ENCODE results near the gene ABCB8. TPM values are rescaled to one million over a fixed set of nuclear protein-coding genes. Genes with fewer than 3 reads are reported as not detected.
A peak's percentile ranks its signal among the peaks of the same experiment; 100 is the strongest.

The ABCB8 gene
- total RNA-seq = 10 to 100 TPM; 38.3 to 58.7 (median 42.5) TPM

DNA sequence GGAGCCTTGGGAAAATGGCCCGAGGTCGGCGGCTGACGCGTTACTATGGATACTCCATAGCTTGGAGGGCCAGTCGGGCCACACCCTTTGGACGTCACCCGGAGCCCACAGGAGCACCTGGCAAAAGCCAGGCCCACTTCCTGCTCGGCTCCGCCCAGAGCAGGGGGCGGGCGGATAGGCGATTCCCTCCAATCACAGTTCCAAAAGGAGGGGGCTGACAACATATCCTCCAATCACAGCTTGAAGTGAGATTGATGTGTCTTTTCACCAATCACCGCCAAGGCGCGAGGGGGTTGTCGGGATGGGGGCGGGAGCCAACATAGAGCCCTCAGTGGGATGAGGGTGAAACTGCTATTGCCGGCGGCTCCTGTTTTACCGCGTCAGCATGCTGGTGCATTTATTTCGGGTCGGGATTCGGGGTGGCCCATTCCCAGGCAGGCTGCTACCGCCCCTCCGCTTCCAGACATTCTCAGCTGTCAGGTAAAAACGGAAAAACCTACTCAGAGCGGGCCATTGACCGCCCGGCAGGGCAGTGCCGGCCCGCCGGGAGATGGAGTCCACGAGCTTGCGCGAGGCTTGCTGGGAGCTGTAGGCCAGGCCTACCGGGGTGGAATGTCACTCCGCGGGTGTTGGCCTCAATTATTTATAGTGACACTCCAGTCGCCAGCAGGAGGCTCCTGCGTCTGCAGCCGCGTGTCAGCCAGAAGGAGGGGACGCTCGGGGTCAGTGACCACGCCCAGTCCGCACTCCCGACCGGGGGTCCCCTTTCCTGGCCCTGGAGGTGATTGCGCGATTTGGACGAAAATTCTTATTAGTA lies at the start of gene ABCB8:
Gene ABCB8, plus strand, starts transcription at position 320 of the 817 bp plus-strand sequence. Its CDS starts 66 bp downstream, at position 386.
- DNase-seq (peak; percentile 95 to 99), ATAC-seq (ENCODE audit: low FRiP score in 2 of 2) (peak; percentile 96 to 99)
- TF ChIP-seq, protein P1, sequence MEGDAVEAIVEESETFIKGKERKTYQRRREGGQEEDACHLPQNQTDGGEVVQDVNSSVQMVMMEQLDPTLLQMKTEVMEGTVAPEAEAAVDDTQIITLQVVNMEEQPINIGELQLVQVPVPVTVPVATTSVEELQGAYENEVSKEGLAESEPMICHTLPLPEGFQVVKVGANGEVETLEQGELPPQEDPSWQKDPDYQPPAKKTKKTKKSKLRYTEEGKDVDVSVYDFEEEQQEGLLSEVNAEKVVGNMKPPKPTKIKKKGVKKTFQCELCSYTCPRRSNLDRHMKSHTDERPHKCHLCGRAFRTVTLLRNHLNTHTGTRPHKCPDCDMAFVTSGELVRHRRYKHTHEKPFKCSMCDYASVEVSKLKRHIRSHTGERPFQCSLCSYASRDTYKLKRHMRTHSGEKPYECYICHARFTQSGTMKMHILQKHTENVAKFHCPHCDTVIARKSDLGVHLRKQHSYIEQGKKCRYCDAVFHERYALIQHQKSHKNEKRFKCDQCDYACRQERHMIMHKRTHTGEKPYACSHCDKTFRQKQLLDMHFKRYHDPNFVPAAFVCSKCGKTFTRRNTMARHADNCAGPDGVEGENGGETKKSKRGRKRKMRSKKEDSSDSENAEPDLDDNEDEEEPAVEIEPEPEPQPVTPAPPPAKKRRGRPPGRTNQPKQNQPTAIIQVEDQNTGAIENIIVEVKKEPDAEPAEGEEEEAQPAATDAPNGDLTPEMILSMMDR (IDR thresholded peaks at IDR 0.05) = peak; percentile 35 to 76 (median 65)
- no peak for TF ChIP-seq EP300 (IDR thresholded peaks at IDR 0.05)
- peak; percentile 72 to 74 for TF ChIP-seq POLR2AphosphoS5 (IDR thresholded peaks at IDR 0.05)
- TF ChIP-seq POLR2A (IDR thresholded peaks at IDR 0.05) = peak in 3 of 4 donors; percentile 45 to 77 (median 73)
- peak within 1 kb of the TSS; percentile 53 to 85 (median 76) for H3K4me3 ChIP-seq
- no peaks in the 10 kb centered on the region for H3K27me3 ChIP-seq
- H3K9me3 ChIP-seq = no peaks in the 10 kb centered on the region
- 0 to 1% methylated on average over 14 to 46 of the region's 53 CpGs for WGBS, 2 donors
- H3K4me1 ChIP-seq = peaks cover 10 to 28% (median 14%) of the 10 kb centered on the region in 4 donors
- H3K36me3 ChIP-seq = peaks cover 0 to 6% (median 1%) of the 10 kb centered on the region in 4 donors
- peak within 1 kb of the TSS; percentile 70 to 87 (median 74) for H3K27ac ChIP-seq

DNA sequence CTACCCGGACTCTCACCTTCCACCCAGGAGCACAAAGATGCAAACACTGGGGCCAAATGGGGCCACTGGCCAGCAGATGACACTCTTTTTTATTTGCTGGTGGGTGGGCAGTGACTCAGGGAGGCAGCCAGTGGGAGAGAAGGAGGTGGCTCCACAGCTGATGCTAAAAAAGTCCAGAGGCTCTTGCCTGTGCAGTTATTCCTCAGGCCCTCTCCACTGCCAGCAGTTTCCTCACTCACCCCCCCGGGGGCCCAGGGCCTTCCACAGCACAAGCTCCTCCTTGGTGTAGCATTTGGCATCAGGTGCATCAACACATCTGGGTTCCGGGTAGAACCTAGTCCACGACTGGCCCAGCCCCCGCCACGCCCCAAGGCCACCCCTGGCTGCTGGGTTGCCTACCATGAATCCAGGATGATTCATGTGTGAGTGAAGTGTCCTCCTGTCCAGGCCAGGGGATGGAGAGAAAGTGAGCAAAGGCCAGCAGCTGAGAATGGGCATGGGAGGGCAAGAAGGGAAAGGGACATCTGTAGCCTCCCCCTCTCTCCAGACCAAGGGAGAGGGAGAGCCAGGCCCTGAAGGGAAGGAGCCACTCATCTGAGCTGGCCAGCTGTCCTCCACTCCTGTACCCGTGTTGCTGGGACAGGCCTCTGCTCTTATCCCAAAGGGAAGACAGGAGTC lies 48.4 kb upstream of the ABCB8 start:
- DNase-seq (no peak), ATAC-seq (ENCODE audit: low FRiP score in 2 of 2) (no peak)
- Histone ChIP-seq H3K27me3 (peaks cover 0 to 49% (median 23%) of the 10 kb centered on the region in 4 donors), H3K36me3 (no peaks in the 10 kb centered on the region), H3K4me3 (no peak overlapping the region), H3K9me3 (no peaks in the 10 kb centered on the region), H3K27ac (no peak overlapping the region), H3K4me1 (peaks cover 26 to 48% (median 29%) of the 10 kb centered on the region in 4 donors)
- WGBS, 2 donors = 48 to 49% methylated on average over 5 to 7 of the region's 7 CpGs
- TF ChIP-seq, protein P1 (IDR thresholded peaks at IDR 0.05) = no peak

DNA sequence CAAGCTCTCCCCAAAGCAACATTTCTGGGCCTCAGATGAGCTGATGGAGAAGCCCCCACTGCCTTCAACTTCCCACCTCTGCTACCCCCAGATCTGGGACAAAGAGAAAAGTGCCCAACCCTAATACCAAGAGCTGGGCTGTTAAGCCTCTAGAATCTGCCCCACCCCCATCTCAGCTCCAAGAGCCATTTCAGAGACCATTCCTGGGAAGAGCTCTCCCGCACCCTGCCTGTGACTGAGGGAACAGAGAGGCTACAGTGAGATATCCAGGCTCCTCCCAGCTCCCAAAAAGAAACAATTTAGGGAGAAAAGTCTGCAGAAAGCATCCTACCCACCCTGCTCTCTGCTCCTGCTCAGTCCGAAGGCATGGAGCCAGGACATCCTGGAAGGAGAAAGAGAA lies 47.6 kb upstream of the ABCB8 start:
- H3K4me1 ChIP-seq = peaks cover 20 to 41% (median 23%) of the 10 kb centered on the region in 4 donors
- H3K27ac ChIP-seq = no peak overlapping the region
- 32 to 57% methylated on average over 2 of the region's 2 CpGs for WGBS, 2 donors
- TF ChIP-seq POLR2A (IDR thresholded peaks at IDR 0.05) (no peak), POLR2AphosphoS5 (IDR thresholded peaks at IDR 0.05) (no peak), EP300 (IDR thresholded peaks at IDR 0.05) (no peak)
- TF ChIP-seq, protein P1 (IDR thresholded peaks at IDR 0.05) = no peak
- no peaks in the 10 kb centered on the region for H3K9me3 ChIP-seq
- peaks cover 0 to 43% (median 21%) of the 10 kb centered on the region in 4 donors for H3K27me3 ChIP-seq
- no peak for ATAC-seq (ENCODE audit: low FRiP score in 2 of 2)
- no peak overlapping the region for H3K4me3 ChIP-seq
- DNase-seq = no peak
- H3K36me3 ChIP-seq = no peaks in the 10 kb centered on the region

DNA sequence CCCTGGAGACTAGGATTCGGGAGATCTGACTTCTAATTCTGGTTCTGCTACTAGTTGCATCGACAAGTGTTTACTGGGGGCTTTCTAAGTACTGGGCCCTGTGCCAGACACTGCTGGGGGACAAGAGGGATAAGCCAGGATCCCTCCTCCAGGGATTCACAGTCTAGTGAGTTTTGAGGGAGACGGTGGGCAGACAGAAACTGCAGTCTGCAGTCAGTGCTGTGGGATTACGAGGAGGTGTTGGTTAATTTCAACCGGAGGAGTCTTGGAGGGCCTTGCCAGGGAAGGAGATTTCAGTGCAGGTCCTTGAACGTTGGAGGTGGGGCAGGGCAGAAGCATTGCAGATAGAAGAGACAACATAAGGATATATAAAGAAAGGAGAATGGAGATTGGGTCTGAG lies 46.6 kb upstream of the ABCB8 start:
- DNase-seq (no peak), ATAC-seq (ENCODE audit: low FRiP score in 2 of 2) (no peak)
- no peaks in the 10 kb centered on the region for H3K9me3 ChIP-seq
- TF ChIP-seq POLR2A (IDR thresholded peaks at IDR 0.05) = no peak
- TF ChIP-seq, protein P1 (IDR thresholded peaks at IDR 0.05) = no peak
- no peak for TF ChIP-seq EP300 (IDR thresholded peaks at IDR 0.05)
- TF ChIP-seq POLR2AphosphoS5 (IDR thresholded peaks at IDR 0.05) = no peak
- peaks cover 0 to 43% (median 17%) of the 10 kb centered on the region in 4 donors for H3K27me3 ChIP-seq
- no peak overlapping the region for H3K4me3 ChIP-seq
- no peak overlapping the region for H3K27ac ChIP-seq
- WGBS, 2 donors = 66 to 80% methylated on average over 3 to 5 of the region's 6 CpGs
- H3K36me3 ChIP-seq = no peaks in the 10 kb centered on the region
- peaks cover 15 to 40% (median 20%) of the 10 kb centered on the region in 4 donors for H3K4me1 ChIP-seq

Measured in upper lobe of left lung (tissue), 6 donors.